ENCODE measurements around the gene SUPT16H. TPM values are rescaled to one million over a fixed set of nuclear protein-coding genes. Genes with fewer than 3 reads are reported as not detected.

Gene SUPT16H
- 55.6 and 62.3 TPM in 2 replicates for total RNA-seq

DNA sequence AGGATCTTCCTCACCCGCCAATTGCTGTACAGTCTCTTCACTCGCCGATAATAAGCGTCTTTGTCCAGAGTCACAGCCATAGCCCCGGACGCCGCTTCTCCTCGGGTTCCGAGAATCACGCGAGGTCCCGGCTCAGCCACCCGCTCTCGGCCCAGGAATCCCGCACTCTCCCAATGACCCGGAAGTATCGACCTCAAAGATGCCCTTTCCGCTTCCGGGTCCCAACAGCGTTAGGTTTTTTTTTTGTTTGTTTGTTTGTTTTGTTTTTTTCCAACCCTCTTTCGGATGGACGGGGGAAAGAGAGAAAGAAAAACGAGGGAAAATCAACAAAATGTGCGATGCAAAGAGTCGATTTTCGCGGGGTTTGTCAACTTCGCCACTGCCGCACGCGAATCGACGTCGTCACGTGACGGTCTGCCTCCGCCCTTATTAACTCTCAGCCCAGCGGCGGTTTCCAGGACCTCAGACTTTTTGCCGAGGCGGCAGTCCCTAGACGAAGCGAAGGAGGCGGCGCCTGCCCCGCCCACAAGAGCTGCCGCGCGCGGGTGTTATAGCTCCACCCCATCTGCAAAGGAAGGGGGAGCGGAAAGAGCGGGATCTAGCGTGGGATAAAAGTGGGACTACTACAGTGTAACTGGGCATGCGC is at the start of gene SUPT16H:
Gene SUPT16H, minus strand, starts transcription at position 172 of the 646 bp plus-strand sequence. Its CDS starts 92 bp downstream, at position 80.

Other genes with a start within 250 kb of the SUPT16H start
- gene OR5AU1, start 228.0 kb downstream of the SUPT16H start, total RNA-seq, result not detected in 2 replicates
- 976 and 1,073 TPM in 2 replicates for gene HNRNPC, start 114.6 kb downstream of the SUPT16H start, total RNA-seq
- gene RPGRIP1, start 103.9 kb downstream of the SUPT16H start, total RNA-seq, result not detected in 2 replicates
- gene CHD8, start 72.1 kb upstream of the SUPT16H start, total RNA-seq, result 34.0 and 38.8 TPM in 2 replicates
- 21.4 and 39.2 TPM in 2 replicates for gene RAB2B, start 92.9 kb upstream of the SUPT16H start, total RNA-seq
- gene TOX4, start 93.2 kb upstream of the SUPT16H start, total RNA-seq, result 18.7 and 29.4 TPM in 2 replicates
- 49.4 and 51.6 TPM in 2 replicates for gene METTL3, start 127.3 kb upstream of the SUPT16H start, total RNA-seq
- gene SALL2, start 142.3 kb upstream of the SUPT16H start, total RNA-seq, result 7.2 and 8.7 TPM in 2 replicates
- not detected in 2 replicates for gene OR10G3, start 196.1 kb upstream of the SUPT16H start, total RNA-seq